ENCODE data around the gene DRG2. TPM values are rescaled to one million over a fixed set of nuclear protein-coding genes. Genes with fewer than 3 reads are reported as not detected.

Gene DRG2
- total RNA-seq, 1 experiment from 2014 or later = 34.5 TPM

DNA sequence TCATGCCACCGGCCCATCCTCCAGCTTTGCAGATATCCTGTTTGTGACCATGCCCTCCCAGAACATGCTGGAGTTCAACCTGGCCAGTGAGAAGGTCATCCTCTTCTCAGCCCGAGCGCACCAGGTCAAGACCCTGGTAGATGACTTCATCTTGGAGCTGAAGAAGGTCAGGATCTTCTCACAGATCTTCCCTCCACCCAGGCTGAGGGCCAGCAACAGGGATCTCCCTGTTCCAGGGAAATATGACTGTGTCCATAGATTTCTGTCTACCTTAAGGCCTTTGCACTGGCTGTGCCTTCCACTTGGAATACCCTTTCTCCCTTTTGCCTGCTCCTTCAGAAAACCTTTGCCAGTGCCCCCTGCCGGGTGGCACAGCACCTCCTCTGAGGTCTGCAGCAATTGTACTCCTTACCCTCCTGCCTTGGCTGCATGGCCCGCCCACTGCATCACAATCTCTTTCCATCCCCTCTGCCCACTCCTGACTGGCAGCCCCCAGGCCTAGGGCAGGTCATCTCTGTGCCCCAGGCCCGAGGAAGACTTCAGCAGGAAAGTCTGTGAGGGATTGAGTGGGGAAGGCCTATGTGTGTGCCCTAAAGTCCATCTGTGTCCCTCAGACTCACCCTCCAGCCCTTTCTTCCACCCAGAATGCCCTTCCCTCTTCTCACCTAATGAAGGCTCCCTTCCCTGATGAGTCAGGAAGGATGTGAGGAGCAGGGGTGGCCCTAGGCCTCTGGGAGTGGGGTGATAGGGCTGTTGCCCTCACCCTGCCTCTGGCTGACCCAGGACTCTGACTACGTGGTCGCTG, 68.6 kb downstream of the DRG2 start:
- H3K4me1 Mint-ChIP-seq (ENCODE audit: low read depth, unreplicated experiment) = no peaks in the 10 kb centered on the region
- H3K9me3 Mint-ChIP-seq (ENCODE audit: low read depth, unreplicated experiment) = no peaks in the 10 kb centered on the region
- peak; percentile 16 for DNase-seq
- peaks cover 19% of the 10 kb centered on the region for H3K36me3 Mint-ChIP-seq (ENCODE audit: insufficient read depth, unreplicated experiment)
- H3K27me3 Mint-ChIP-seq (ENCODE audit: unreplicated experiment) = peaks cover 24% of the 10 kb centered on the region
- no peak overlapping the region for H3K27ac Mint-ChIP-seq (ENCODE audit: unreplicated experiment)
- intact Hi-C loops (cut with micrococcal nuclease; ENCODE audit: unreplicated experiment) = no loop called here
- TF ChIP-seq, protein P1, sequence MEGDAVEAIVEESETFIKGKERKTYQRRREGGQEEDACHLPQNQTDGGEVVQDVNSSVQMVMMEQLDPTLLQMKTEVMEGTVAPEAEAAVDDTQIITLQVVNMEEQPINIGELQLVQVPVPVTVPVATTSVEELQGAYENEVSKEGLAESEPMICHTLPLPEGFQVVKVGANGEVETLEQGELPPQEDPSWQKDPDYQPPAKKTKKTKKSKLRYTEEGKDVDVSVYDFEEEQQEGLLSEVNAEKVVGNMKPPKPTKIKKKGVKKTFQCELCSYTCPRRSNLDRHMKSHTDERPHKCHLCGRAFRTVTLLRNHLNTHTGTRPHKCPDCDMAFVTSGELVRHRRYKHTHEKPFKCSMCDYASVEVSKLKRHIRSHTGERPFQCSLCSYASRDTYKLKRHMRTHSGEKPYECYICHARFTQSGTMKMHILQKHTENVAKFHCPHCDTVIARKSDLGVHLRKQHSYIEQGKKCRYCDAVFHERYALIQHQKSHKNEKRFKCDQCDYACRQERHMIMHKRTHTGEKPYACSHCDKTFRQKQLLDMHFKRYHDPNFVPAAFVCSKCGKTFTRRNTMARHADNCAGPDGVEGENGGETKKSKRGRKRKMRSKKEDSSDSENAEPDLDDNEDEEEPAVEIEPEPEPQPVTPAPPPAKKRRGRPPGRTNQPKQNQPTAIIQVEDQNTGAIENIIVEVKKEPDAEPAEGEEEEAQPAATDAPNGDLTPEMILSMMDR (IDR thresholded peaks at IDR 0.05; ENCODE audit: unreplicated experiment) = no peak
- no peak overlapping the region for H3K4me3 Mint-ChIP-seq (ENCODE audit: low read depth, unreplicated experiment)
- BruUV-seq (replicated peaks) = no TSS peak
- CTCF ChIA-PET = interaction anchor here (1.1 kb wide), 1 partner anchor 9 kb away, joined by 3 read pairs; no protein-coding TSS in a partner anchor

DNA sequence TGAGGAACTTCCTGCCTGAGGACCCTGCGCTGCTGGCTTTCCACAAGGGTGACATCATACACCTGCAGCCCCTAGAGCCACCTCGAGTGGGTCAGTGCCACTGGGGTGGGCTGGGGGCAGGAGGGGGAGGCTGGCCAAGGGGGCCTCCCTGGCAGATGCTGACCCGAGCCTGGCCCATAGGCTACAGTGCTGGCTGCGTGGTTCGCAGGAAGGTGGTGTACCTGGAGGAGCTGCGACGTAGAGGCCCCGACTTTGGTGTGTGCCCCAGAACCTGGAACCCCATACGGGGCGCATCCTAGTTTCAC, 69.2 kb downstream of the DRG2 start:
- no peak overlapping the region for H3K27ac Mint-ChIP-seq (ENCODE audit: unreplicated experiment)
- intact Hi-C loops (cut with micrococcal nuclease; ENCODE audit: unreplicated experiment) = no loop called here
- H3K27me3 Mint-ChIP-seq (ENCODE audit: unreplicated experiment) = peaks cover 24% of the 10 kb centered on the region
- H3K4me3 Mint-ChIP-seq (ENCODE audit: low read depth, unreplicated experiment) = no peak overlapping the region
- DNase-seq = no peak
- H3K36me3 Mint-ChIP-seq (ENCODE audit: insufficient read depth, unreplicated experiment) = peaks cover 19% of the 10 kb centered on the region
- no TSS peak for BruUV-seq (replicated peaks)
- H3K9me3 Mint-ChIP-seq (ENCODE audit: low read depth, unreplicated experiment) = no peaks in the 10 kb centered on the region
- TF ChIP-seq, protein P1 (IDR thresholded peaks at IDR 0.05; ENCODE audit: unreplicated experiment) = no peak
- CTCF ChIA-PET = no interaction called here
- H3K4me1 Mint-ChIP-seq (ENCODE audit: low read depth, unreplicated experiment) = no peaks in the 10 kb centered on the region

Other genes starting within 250 kb of the DRG2 start
- gene TOM1L2, start 115.5 kb upstream of the DRG2 start, total RNA-seq (2022) = 20.1 and 23.1 TPM in 2 replicates
- 2.0 and 2.8 TPM in 2 replicates for gene DRC3, start 115.1 kb upstream of the DRG2 start, total RNA-seq (2022)
- 17.7 and 19.6 TPM in 2 replicates for gene ATPAF2, start 48.8 kb upstream of the DRG2 start, total RNA-seq (2022)
- gene GID4, start 48.5 kb upstream of the DRG2 start, total RNA-seq (2022) = 7.3 and 7.4 TPM in 2 replicates
- gene MYO15A, start 20.8 kb downstream of the DRG2 start, total RNA-seq (2022) = 0.38 and 0.76 TPM in 2 replicates
- gene ALKBH5, start 95.9 kb downstream of the DRG2 start, total RNA-seq (2022) = 51.7 and 54.9 TPM in 2 replicates
- 10.0 and 10.7 TPM in 2 replicates for gene LLGL1, start 137.7 kb downstream of the DRG2 start, total RNA-seq (2022)
- 281 and 298 TPM in 2 replicates for gene FLII, start 170.8 kb downstream of the DRG2 start, total RNA-seq (2022)
- gene MIEF2, start 172.7 kb downstream of the DRG2 start, total RNA-seq (2022) = 13.3 and 14.7 TPM in 2 replicates
- gene TOP3A, start 227.0 kb downstream of the DRG2 start, total RNA-seq (2022) = 39.7 and 40.2 TPM in 2 replicates
- gene SMCR8, start 227.3 kb downstream of the DRG2 start, total RNA-seq (2022) = 20.4 and 24.5 TPM in 2 replicates